ENCODE results near the gene BAHCC1.

Gene BAHCC1

GRCh38 chr17:81398832-81399411 is 3.7 kb downstream of the BAHCC1 start:
- no peak for FAIRE-seq

- FAIRE-seq = no peak
Measured at GRCh38 chr17:81399481-81400153, 4.4 kb downstream of the BAHCC1 start.

GRCh38 chr17:81400154-81400977 is 5.1 kb downstream of the BAHCC1 start:
- no peak for FAIRE-seq

- FAIRE-seq = no peak
Measured at GRCh38 chr17:81400996-81401722, 5.9 kb downstream of the BAHCC1 start.

GRCh38 chr17:81401723-81402529 is 6.7 kb downstream of the BAHCC1 start:
- no peak for FAIRE-seq

- no peak for FAIRE-seq
Measured at GRCh38 chr17:81402530-81402941, 7.3 kb downstream of the BAHCC1 start.

GRCh38 chr17:81402981-81403467 is 7.8 kb downstream of the BAHCC1 start:
- FAIRE-seq = no peak

- no peak for FAIRE-seq
Measured at GRCh38 chr17:81403671-81404534, 8.6 kb downstream of the BAHCC1 start.

- no peak for FAIRE-seq
Measured at GRCh38 chr17:81404558-81405165, 9.4 kb downstream of the BAHCC1 start.

GRCh38 chr17:81405411-81405872 is 10.2 kb downstream of the BAHCC1 start:
- no peak for FAIRE-seq

GRCh38 chr17:81406117-81406953 is 11.1 kb downstream of the BAHCC1 start:
- FAIRE-seq = no peak

- FAIRE-seq = no peak
Measured at GRCh38 chr17:81408049-81408448, 12.8 kb downstream of the BAHCC1 start.

GRCh38 chr17:81409190-81409935 is 14.1 kb downstream of the BAHCC1 start:
- no peak for FAIRE-seq

- no peak for FAIRE-seq
Measured at GRCh38 chr17:81410852-81411251, 15.6 kb downstream of the BAHCC1 start.

- FAIRE-seq = no peak
Measured at GRCh38 chr17:81411305-81411704, 16.0 kb downstream of the BAHCC1 start.

GRCh38 chr17:81412490-81413093 is 17.3 kb downstream of the BAHCC1 start:
- no peak for FAIRE-seq

GRCh38 chr17:81413497-81414135 is 18.4 kb downstream of the BAHCC1 start:
- no peak for FAIRE-seq
